ENCODE measurements around the gene ATAD5.
A peak's percentile ranks its signal among the peaks of the same experiment; 100 is the strongest.
"Not testable (repeated sequence)": the region's sequence is repeated elsewhere in the genome, so short reads cannot be mapped to it uniquely, and the experiment has no call there.

ATAD5 gene

GRCh38 chr17:30929081-30929633 is 97.4 kb downstream of the ATAD5 start:
- in situ Hi-C loops (cut with HindIII; ENCODE audit: low pct_ligation_motif_present, low pct_unique_long_range_greater_than_20kb, low sequenced_read_pairs): no loop called here
- no peak for DNase-seq

- in situ Hi-C loops (cut with HindIII; ENCODE audit: low pct_ligation_motif_present, low pct_unique_long_range_greater_than_20kb, low sequenced_read_pairs): not testable (repeated sequence)
These were observed 98.1 kb downstream of the ATAD5 start for GRCh38 chr17:30929861-30930260.

GRCh38 chr17:30930495-30930894 is 98.7 kb downstream of the ATAD5 start:
- in situ Hi-C loops (cut with HindIII; ENCODE audit: low pct_ligation_motif_present, low pct_unique_long_range_greater_than_20kb, low sequenced_read_pairs): no loop called here
- no peak for DNase-seq

More at GRCh38 chr17:30929861-30930260, 98.1 kb downstream of the ATAD5 start:
- DNase-seq: not testable (repeated sequence)

GRCh38 chr17:30931582-30931981 is 99.8 kb downstream of the ATAD5 start:
- in situ Hi-C loops (cut with HindIII; ENCODE audit: low pct_ligation_motif_present, low pct_unique_long_range_greater_than_20kb, low sequenced_read_pairs); DNase-seq: not testable (repeated sequence)

- DNase-seq: no peak
- in situ Hi-C loops (cut with HindIII; ENCODE audit: low pct_ligation_motif_present, low pct_unique_long_range_greater_than_20kb, low sequenced_read_pairs): no loop called here
These were observed 102.2 kb downstream of the ATAD5 start for GRCh38 chr17:30933966-30934365.

- DNase-seq: no peak
- in situ Hi-C loops (cut with HindIII; ENCODE audit: low pct_ligation_motif_present, low pct_unique_long_range_greater_than_20kb, low sequenced_read_pairs): no loop called here
These were observed 107.4 kb downstream of the ATAD5 start for GRCh38 chr17:30939051-30939689.

GRCh38 chr17:30942308-30943079 is 110.7 kb downstream of the ATAD5 start:
- peak; percentile 53 for DNase-seq

More at GRCh38 chr17:30942308-30943079, 110.7 kb downstream of the ATAD5 start:
- in situ Hi-C loops (cut with HindIII; ENCODE audit: low pct_ligation_motif_present, low pct_unique_long_range_greater_than_20kb, low sequenced_read_pairs): no loop called here
